GM20000 (cell line): ENCODE measurements around the gene ABCG8.
"Not testable (repeated sequence)": the region's sequence is repeated elsewhere in the genome, so short reads cannot be mapped to it uniquely, and the experiment has no call there.

Experiments used
- DNase-seq: peaks from one replicate; pipeline ENCODE4 v3.0.0; 2012; ENCODE audit warnings: low spot score
- TF ChIP-seq, protein P1 (sequence below): IDR thresholded peaks from 2 replicates; pipeline ENCODE4 v1.5.1; 2012; ENCODE audit warnings: mild to moderate bottlenecking, control low read depth; ENCODE audit errors: extremely low read depth, missing control alignments

Gene ABCG8

DNA sequence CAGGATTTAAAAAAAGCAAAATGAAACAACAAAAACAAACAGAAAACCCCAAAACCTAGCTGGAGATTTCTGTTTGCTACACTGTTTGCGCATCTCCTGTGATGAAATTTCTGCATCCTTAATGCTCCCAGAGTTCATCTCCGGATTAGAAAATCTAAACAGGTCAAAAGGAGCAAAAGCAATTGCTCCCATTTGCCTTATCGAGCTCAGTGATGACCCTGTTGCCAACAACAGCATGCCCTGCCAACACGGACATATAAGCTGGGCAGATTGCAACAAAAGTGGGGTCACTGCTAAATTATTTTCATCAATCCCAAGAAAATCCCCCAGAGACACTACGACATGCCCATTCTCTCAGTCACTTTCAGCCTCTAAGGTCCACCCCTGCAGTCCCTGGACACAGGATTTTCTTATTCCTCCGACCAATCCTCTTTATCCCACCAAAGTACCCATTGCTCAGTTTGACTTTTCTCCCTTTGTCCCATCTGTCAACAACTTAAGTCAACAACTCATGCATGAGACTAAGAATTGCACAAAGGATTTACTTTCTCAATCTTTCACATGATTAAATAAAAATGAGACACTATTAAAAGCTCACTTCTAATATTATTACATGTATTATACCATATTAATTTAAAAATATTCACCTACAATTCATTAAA, 67.8 kb downstream of the ABCG8 start:
- TF ChIP-seq, protein P1, sequence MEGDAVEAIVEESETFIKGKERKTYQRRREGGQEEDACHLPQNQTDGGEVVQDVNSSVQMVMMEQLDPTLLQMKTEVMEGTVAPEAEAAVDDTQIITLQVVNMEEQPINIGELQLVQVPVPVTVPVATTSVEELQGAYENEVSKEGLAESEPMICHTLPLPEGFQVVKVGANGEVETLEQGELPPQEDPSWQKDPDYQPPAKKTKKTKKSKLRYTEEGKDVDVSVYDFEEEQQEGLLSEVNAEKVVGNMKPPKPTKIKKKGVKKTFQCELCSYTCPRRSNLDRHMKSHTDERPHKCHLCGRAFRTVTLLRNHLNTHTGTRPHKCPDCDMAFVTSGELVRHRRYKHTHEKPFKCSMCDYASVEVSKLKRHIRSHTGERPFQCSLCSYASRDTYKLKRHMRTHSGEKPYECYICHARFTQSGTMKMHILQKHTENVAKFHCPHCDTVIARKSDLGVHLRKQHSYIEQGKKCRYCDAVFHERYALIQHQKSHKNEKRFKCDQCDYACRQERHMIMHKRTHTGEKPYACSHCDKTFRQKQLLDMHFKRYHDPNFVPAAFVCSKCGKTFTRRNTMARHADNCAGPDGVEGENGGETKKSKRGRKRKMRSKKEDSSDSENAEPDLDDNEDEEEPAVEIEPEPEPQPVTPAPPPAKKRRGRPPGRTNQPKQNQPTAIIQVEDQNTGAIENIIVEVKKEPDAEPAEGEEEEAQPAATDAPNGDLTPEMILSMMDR = no peak

DNA sequence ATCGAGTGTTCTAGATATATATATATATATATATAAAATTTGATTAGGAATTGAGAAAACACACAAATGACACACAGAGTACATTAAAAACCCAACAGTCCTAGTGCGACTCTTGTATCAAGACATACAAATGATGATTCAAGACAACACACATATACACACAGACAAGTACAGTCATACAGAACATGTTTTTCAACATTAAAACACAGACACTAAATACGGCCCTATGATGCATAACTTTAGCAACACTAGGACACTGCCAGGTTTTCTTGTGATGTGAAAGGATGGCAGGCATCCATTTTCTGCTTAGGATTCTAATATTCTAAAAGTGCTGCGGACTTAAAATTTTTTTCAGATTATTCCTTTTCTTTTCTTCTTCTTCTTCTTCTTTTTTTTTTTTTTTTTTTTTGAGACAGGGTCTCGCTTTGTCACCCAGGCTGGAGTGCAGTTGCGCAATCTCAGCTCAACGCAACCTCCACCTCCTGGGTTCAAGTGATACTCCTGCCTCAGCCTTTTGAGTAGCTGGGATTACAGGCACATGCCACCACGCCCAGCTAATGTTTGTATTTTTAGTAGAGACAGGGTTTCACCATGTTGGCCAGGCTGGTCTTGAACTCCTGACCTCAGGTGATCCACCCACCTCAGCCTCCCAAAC, 72.5 kb downstream of the ABCG8 start:
- not testable (repeated sequence) for DNase-seq

More for the DNA sequence above, 67.8 kb downstream of the ABCG8 start:
- DNase-seq = no peak

DNA sequence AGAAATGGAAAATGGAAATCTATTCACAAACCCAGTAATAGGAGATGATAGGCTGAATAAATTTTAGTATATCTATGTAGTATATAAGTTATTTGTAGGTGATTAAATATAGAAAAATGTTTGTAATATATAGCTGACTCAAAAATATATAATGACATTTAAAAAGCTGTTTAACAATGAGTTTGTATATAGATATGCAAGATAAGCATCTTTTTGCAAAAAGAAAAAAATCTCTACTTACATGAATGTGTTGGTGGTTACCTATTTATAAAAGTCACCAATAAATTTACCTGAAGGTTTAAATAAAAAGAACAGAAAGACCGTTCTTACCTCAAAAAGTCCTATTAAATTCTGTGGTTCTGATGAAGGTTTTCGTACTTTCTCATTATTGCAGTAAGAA, 85.7 kb downstream of the ABCG8 start:
- TF ChIP-seq, protein P1 = no peak
- DNase-seq = no peak

DNA sequence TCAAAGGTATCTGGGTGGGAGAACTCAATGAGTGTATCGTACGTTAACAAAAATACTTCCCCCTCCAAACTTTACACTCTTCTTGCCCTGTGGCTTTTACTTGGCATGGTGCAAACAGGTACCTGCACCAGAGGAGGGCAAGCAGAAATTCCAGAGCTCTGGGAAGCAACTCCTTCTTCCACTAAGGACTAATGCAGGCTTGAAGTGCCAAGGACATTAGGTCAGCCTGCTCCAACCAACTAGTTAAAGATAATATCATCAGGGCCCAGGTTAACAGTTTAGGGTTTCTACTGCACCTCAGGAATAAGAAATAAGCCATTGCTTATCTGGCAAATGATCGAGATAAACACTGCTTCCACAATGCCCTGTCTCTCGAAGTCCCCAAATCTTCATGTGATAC, 86.7 kb downstream of the ABCG8 start:
- TF ChIP-seq, protein P1 = no peak
- DNase-seq = no peak

DNA sequence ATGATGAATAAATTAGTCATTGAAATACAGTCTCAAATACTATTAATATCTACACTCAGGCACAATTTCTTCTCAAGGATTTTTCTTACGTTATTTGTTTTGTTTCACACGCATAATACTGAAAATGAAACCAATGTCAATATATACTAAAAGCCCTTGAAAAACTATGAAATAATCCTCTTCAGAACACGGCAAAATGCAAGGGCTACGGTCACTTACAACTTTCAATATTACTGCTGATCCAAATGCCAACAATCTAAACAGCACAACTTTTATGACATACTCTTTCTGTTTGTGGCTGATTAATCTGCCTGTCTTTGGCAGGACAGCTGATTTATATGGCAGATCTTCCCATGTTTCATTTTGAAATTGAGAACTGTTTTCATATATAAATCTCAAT, 88.7 kb downstream of the ABCG8 start:
- TF ChIP-seq, protein P1 = no peak
- DNase-seq = peak; percentile 24

DNA sequence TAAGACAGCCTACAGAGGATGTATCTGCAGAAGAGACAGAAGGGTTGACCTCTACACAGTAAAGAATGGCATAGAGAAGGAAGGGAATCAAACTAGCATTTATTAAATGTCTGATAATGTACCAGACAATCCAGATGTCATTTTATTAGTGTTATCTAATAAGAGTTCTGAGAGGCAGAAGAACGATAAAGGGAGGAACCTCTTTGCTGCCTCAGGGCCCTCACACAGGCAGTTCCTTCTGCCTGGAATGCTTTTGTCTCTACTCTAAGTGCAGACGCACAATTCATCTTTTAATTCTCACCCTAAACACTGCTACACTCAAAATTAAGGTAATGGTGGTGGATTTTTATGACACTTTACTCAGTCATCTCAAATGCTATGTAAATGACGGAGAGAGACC, 92.5 kb downstream of the ABCG8 start:
- DNase-seq = no peak
- TF ChIP-seq, protein P1 = no peak
